Measurements from ENCODE around the gene NCF4. TPM values are rescaled to one million over a fixed set of nuclear protein-coding genes. Genes with fewer than 3 reads are reported as not detected.

NCF4 gene
- total RNA-seq, 1 donor from 2014 or later = 7.1 TPM

DNA sequence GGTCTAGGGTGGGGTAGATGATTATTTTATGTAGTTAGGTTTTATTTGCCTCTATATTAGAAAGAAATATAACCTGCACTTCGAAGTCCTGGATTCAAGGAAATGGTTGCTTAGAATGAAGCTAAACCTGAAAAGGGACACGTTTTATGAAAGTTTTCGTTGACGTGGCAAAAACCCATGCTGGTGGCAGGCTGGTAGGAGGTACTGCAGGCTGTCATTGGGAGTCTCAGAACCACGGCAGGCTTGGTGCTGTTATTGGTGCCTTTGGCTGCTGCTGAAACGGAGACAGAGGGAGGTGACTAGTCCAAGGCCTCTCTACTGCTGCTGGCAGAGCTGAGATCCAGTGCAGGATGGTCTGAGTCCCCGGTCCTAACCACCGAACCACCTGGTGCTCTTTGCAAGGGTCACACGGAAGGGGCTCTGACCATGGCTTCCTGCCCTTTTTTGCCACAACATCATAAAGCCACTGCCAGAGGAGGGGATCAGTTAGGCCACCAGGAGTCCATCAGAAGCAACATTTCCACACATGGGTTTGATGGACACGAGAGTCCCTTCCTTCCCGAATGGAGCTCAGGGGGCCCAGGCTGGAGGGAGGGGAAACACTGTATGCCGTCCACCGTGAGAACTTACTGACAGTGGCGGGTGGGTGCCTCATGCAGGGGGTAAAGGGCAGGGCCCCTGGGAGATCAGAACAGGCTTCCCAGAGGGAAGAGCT lies 66.1 kb downstream of the NCF4 start:
- DNase-seq = no peak
- intact Hi-C loops (cut with DNase I) = no loop called here
- no peak for ATAC-seq (ENCODE audit: poor library complexity)

Other genes with a start within 250 kb of the NCF4 start
- not detected for gene CACNG2, start 157.3 kb upstream of the NCF4 start, total RNA-seq
- 28.6 TPM for gene IFT27, start 84.9 kb upstream of the NCF4 start, total RNA-seq
- not detected for gene PVALB, start 44.0 kb upstream of the NCF4 start, total RNA-seq
- 2.2 TPM for gene CSF2RB, start 52.6 kb downstream of the NCF4 start, total RNA-seq
- gene TST, start 158.4 kb downstream of the NCF4 start, total RNA-seq = 63.5 TPM
- 60.3 TPM for gene MPST, start 158.7 kb downstream of the NCF4 start, total RNA-seq
- 8.9 TPM for gene KCTD17, start 190.7 kb downstream of the NCF4 start, total RNA-seq
- not detected for gene TMPRSS6, start 248.7 kb downstream of the NCF4 start, total RNA-seq

All from Right ventricle myocardium superior (tissue), 1 donor.